Right ventricle myocardium inferior (tissue), 1 donor: ENCODE data around the gene TAF11L12. TPM values are rescaled to one million over a fixed set of nuclear protein-coding genes. Genes with fewer than 3 reads are reported as not detected.
"Not testable (repeated sequence)": the region's sequence is repeated elsewhere in the genome, so short reads cannot be mapped to it uniquely, and the experiment has no call there.

Source experiments
- ATAC-seq: fragments of 200-7000 bp; cut with Tn5 transposase; one replicate; pipeline ENCODE4 v1.9.1; 2020; ENCODE audit warnings: mild to moderate bottlenecking, moderate library complexity
- DNase-seq: peaks from one replicate; pipeline ENCODE4 v3.0.0; 2021; ENCODE audit errors: missing footprints
- intact Hi-C: fragments of 100-400 bp; cut with DNase I; formaldehyde crosslinking; loops from one replicate; pipeline ENCODE4 v1.11.0; 2022
- long read RNA-seq: library from polyadenylated mRNA; unstranded; transcript quantifications from one replicate; pipeline ENCODE4 v2.0.0, GENCODE V29; 2021
- total RNA-seq: library from RNA; stranded (reverse); fragmentation: NEBNext Ultra II Directional; extraction: Animal tissue kit (Norgen Biotek cat#: 25700); gene quantifications from one replicate; pipeline ENCODE4 v1.2.1, GENCODE V29; 2021
- donor health status: DM: no; HTN: yes; CAD: no; lungs with severe emphysema.

Gene TAF11L12
- total RNA-seq, result not detected
- long read RNA-seq, result 0 reads

DNA sequence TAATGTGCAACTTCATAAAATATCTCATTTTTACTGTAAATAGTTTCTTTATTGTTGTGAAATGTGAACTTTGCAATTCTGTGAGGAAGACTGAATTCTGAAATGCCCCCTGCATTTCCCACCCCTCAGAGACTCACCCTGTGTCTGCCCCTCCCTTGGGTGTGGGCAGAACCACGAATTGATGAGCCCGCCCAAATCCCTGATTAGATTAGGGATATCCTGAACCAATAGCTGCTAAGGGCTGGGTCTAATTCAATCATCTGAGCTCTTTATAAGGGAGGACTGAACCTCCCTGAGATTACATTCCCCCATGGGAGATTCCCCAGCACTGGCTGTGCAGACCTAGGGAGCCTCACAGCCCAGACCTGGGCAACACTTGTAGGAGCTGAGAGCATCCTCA lies at the start of gene TAF11L12:
TSS of gene TAF11L12 (plus strand) at position 301 of the 400 bp plus-strand sequence.
- DNase-seq, intact Hi-C loops, ATAC-seq: not testable (repeated sequence)

DNA sequence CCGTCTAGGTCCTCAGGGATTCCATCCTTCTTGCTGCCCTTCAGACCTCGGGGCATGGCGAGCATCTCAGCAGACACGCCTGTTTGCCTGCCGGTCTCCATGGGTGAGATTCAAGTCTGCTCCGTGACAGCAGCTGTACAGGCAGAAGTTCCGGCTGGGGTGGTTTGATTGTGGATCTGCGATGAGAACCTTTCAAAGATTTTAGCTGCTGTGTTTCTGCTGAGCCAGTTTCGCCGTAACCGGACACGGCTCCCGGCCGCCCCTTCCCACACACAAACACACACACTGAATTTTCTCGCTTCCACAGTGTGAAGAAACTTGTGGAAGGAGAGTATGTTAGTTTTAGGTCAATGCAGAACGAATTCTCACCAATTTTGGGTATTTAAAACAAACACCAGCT lies 24.5 kb upstream of the TAF11L12 start, which contains the start of gene TAF11L7:
TSS of gene TAF11L7 (minus strand) at position 101 of the 400 bp plus-strand sequence.
- intact Hi-C loops, DNase-seq, ATAC-seq: not testable (repeated sequence)

DNA sequence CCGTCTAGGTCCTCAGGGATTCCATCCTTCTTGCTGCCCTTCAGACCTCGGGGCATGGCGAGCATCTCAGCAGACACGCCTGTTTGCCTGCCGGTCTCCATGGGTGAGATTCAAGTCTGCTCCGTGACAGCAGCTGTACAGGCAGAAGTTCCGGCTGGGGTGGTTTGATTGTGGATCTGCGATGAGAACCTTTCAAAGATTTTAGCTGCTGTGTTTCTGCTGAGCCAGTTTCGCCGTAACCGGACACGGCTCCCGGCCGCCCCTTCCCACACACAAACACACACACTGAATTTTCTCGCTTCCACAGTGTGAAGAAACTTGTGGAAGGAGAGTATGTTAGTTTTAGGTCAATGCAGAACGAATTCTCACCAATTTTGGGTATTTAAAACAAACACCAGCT lies 19.3 kb upstream of the TAF11L12 start, which contains the start of gene TAF11L8:
TSS of gene TAF11L8 (minus strand) at position 101 of the 400 bp plus-strand sequence.
- DNase-seq, intact Hi-C loops, ATAC-seq: not testable (repeated sequence)

DNA sequence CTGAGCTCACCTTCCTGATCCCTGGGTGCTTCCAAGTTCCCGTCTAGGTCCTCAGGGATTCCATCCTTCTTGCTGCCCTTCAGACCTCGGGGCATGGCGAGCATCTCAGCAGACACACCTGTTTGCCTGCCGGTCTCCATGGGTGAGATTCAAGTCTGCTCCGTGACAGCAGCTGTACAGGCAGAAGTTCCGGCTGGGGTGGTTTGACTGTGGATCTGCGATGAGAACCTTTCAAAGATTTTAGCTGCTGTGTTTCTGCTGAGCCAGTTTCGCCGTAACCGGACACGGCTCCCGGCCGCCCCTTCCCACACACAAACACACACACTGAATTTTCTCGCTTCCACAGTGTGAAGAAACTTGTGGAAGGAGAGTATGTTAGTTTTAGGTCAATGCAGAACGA lies 15.9 kb upstream of the TAF11L12 start, which contains the start of gene TAF11L9:
TSS of gene TAF11L9 (minus strand) at position 140 of the 400 bp plus-strand sequence.
- intact Hi-C loops, ATAC-seq, DNase-seq: not testable (repeated sequence)

DNA sequence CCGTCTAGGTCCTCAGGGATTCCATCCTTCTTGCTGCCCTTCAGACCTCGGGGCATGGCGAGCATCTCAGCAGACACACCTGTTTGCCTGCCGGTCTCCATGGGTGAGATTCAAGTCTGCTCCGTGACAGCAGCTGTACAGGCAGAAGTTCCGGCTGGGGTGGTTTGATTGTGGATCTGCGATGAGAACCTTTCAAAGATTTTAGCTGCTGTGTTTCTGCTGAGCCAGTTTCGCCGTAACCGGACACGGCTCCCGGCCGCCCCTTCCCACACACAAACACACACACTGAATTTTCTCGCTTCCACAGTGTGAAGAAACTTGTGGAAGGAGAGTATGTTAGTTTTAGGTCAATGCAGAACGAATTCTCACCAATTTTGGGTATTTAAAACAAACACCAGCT lies 12.5 kb upstream of the TAF11L12 start, which contains the start of gene TAF11L10:
TSS of gene TAF11L10 (minus strand) at position 101 of the 400 bp plus-strand sequence.
- ATAC-seq, intact Hi-C loops, DNase-seq: not testable (repeated sequence)

DNA sequence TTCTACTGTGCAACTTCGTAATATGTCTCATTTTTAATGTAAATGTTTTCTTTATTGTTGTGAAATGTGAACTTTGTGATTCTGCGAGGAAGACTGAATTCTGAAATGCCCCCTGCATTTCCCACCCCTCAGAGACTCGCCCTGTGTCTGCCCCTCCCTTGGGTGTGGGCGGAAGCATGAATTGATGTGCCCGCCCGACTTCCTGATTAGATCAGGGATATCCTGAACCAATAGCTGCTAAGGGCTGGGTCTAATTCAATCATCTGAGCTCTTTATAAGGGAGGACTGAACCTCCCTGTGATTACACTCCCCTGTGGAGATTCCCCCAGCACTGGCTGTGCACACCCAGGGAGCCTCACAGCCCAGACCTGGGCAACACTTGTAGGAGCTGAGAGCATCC lies 6.3 kb upstream of the TAF11L12 start, which contains the start of gene TAF11L11:
TSS of gene TAF11L11 (plus strand) at position 304 of the 400 bp plus-strand sequence.
- DNase-seq, ATAC-seq, intact Hi-C loops: not testable (repeated sequence)

DNA sequence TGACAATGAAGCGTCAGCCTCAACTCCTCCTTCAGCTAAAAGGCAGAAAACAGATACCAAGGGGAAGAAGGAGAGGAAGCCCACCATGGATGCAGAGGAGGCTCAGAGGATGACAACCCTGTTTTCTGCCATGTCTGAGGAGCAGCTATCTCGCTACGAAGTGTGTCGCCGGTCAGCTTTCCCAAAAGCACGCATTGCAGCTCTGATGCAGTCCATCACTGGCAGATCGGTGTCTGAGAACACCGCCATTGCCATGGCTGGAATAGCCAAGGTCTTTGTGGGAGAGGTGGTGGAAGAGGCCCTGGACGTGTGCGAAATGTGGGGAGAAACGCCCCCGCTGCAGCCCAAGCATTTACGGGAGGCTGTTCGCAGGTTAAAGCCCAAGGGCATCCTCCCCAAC lies 5.2 kb upstream of the TAF11L12 start:
- DNase-seq (no peak), ATAC-seq (no peak)
- intact Hi-C loops, result no loop called here

DNA sequence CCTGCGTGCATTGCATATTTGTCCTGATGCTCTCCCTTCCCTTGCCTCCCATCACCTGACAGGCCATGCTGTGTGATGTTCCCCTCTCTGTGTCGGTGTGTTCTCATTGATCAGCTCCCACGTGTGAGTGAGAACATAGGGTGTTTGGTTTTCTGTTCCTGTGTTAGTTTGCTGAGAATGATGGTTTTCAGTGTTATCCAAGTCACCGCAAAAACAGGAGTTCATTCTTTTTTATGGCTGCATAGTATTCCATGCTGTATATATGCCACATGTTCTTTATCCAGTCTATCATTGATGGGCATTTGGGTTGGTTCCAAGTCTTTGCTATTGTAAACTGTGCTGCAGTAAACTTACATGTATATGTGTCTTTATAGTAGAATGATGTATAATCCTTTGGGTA lies 2.7 kb upstream of the TAF11L12 start:
- intact Hi-C loops, DNase-seq, ATAC-seq: not testable (repeated sequence)

DNA sequence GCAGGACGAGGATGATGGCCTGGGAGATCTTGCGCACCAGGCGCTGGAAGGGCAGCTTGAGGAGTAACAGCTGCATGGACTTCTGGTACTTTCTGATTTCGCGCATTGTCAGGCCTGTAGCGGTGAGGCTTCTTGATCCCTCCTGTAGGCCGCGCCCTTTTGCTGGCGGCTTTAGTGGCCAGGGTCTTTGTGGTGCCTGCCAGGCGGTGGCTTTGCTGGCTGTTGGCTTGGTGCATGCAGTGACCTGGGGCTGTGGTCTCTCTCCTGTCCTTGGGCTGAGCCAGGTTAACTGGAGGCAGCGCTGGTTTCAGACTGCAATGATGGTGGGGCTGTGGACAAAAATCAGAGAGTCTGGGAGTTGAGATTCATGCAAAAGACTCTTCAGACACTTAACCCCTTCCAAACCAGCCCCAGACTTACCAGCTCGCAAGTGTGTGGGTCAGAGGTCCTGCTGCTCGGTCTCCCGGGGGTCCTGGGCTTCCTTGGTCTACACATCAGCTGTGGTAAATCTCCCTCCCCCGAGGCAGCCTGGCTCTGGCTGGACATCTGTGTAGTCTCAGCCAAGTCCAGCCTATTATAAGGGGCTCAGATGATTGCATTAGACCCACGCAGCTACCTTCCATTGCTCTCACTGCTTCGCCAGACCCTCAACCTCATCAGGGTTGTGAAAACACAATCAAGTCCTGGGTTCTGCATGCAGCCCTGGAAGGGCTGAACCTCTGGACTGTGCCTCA lies 4.8 kb downstream of the TAF11L12 start:
- intact Hi-C loops, result no loop called here
- DNase-seq (no peak), ATAC-seq (no peak)

DNA sequence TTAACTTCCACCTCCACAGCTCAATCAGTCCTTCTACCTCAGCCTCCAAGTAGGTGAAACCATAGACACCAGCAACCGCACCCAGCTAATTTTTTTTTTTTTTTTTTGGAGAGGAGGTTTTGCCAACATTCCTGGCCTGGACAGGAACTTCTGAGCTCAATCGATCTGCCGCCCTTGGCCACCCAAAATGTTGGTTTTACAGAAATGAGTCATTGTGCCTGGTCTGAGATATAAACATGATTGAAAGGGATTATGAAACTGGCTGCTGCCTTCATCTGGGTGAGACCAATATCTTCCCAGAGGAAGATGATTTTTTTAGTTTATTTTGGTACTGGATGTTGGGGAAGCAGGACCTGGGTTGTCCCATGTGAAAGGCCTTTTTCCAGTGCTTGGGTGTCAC lies 9.2 kb downstream of the TAF11L12 start:
- ATAC-seq (no peak), DNase-seq (no peak)
- intact Hi-C loops, result no loop called here

DNA sequence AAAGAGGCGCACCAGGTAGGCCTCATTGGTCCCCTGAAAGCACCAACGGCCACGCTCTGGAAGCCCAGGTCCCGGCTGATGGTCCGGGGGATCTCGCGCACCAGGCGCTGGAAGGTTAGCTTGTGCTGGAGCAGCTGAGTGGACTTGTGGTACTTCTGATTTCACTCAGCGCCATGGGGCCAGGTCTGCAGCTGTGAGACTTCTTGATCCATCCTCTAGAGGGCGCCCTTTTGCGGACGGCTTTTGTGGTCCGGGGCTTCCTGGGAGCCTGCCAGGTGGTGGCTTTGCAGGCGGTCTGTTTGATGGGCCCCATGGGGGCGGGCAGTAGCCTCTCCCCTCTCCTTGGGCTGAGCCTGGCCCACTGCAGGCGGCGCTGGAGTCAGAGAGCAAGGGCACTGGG lies 10.4 kb downstream of the TAF11L12 start:
- intact Hi-C loops, result no loop called here
- ATAC-seq (no peak), DNase-seq (no peak)

DNA sequence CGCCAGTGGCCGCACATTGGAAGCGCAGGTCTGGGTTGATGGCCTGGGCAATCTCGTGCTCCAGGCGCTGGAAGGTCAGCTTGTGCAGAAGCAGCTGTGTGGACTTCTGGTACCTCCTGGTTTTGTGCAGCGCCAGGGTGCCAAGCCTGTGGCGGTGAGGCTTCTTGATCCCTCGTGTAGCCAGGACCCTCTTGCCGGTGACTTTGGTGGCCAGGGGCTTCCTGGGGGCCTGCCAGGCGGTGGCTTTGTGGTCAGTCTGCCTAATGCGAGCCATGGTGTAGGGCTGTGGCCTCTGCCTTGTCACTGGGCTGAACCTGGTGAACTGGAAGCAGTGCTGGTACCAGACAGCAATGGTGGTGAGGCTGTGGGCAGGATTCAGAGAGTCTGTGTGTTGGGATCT lies 15.5 kb downstream of the TAF11L12 start:
- ATAC-seq, result no peak
- intact Hi-C loops, result no loop called here
- DNase-seq, result no peak

DNA sequence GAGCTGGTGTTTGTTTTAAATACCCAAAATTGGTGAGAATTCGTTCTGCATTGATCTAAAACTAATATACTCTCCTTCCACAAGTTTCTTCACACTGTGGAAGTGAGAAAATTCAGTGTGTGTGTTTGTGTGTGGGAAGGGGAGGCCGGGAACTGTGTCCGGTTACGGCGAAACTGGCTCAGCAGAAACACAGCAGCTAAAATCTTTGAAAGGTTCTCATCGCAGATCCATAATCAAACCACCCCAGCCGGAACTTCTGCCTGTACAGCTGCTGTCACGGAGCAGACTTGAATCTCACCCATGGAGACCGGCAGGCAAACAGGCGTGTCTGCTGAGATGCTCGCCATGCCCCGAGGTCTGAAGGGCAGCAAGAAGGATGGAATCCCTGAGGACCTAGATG lies 21.6 kb downstream of the TAF11L12 start, which contains the start of gene TAF11L13:
TSS of gene TAF11L13 (plus strand) at position 301 of the 400 bp plus-strand sequence.
- ATAC-seq, intact Hi-C loops, DNase-seq: not testable (repeated sequence)

DNA sequence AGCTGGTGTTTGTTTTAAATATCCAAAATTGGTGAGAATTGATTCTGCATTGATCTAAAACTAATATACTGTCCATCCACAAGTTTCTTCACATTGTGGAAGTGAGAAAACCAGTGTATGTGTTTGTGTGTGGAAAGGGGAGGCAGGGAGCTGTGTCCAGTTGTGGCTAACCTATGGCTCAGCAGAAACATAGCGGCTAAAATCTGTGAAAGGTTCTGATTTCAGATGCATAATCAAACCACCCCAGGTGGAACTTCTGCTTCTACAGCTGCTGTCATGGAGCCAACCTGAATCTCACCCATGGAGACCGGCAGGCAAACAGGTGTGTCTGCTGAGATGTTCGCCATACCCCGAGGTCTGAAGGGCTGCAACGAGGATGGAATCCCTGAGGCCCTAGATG lies 24.0 kb downstream of the TAF11L12 start, which contains the start of gene TAF11L14:
TSS of gene TAF11L14 (plus strand) at position 301 of the 400 bp plus-strand sequence.
- no peak for ATAC-seq
- intact Hi-C loops, result no loop called here

DNA sequence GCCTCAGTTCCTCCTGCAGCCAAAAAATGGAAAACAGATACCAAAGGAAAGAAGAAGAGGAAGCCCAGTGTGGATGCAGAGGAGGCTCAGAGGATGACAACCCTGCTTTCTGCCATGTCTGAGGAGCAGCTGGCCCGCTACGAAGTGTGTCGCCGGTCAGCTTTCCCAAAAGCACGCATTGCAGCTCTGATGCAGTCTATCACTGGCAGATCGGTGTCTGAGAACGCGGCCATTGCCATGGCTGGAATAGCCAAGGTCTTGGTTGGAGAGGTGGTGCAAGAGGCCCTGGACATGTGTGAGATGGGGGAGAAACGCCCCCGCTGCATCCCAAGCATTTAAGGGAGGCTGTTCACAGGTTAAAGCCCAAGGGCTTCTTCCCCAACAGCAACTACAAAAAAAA lies 39.0 kb downstream of the TAF11L12 start:
- DNase-seq, ATAC-seq, intact Hi-C loops: not testable (repeated sequence)

More for the DNA sequence above, 24.0 kb downstream of the TAF11L12 start, which contains the start of gene TAF11L14:
- no peak for DNase-seq

DNA sequence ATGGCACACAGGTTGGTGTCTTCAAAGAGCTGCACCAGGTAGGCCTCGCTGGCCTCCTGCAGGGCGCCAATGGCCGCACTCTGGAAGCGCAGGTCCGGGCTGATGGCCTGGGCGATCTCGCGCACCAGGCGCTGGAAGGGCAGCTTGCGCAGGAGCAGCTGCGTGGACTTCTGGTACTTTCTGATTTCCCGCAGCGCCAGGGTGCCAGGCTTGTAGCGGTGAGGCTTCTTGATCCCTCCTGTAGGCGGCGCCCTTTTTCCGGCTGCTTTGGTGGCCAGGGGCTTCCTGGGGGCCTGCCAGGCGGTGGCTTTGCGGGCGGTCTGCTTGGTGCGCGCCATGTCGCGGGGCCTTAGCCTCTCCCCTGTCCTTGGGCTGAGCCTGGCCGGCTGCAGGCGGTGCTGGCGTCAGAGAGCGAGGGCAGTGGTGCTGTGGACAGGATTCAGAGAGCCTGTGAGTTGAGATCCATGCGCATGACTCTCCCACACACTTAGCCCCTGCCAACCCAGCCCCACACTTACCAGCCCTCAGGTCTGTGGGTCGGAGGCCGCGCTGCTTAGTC lies 45.1 kb downstream of the TAF11L12 start:
- ATAC-seq, DNase-seq, intact Hi-C loops: not testable (repeated sequence)

DNA sequence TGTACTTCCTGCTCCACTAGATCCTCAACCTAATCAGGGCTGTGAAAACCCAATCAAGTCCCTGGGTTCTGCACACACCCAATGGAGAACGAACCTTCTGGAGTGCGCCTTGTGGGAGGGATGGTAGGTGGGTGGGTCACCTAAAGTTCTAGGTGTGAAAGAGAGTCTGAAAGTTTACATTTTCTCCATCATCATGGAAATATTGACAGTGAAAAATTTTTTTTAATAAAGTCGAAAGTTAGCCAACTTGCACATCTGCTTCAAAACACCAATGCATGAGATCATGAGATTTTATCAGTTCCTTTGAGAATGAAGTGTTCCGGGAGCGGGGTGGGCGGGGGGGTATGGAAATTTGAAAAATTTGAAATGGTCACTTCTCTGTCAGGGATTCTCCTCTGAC lies 45.7 kb downstream of the TAF11L12 start:
- intact Hi-C loops, result no loop called here
- ATAC-seq (no peak), DNase-seq (no peak)
